ENCODE data around the gene EBP.

DNA sequence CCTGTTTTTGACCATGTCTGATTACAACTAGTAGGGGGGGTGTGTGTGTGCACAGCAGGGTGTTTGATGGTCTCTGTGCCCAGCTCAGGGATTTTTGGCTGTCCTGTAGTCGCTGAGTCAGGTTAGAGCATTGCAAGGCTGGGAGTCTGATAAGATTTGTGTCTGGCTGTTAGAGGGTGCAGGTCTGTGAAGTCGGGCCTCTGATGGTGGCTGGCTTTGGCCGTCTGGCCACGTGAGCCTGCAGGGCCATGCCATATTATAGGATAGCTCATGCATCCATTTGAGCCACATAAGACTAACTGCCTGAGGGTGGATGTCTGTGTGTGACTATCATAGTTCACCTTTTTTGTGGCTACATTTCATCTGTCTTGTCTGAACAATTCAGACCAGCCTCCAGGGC is 7.9 kb upstream of the EBP start:
- TF ChIP-seq CTCF (IDR thresholded peaks at IDR 0.05 in 8 of 11, conservative IDR thresholded peaks at IDR 0.05 in 3 of 11) (no peak), POLR2A (IDR thresholded peaks at IDR 0.05) (no peak)

All from spleen (tissue), 7 donors.